ENCODE measurements around the gene VPS18. TPM values are rescaled to one million over a fixed set of nuclear protein-coding genes. Genes with fewer than 3 reads are reported as not detected.

Gene VPS18
- total RNA-seq, 1 donor from 2014 or later, result 52.7 TPM

- no peak for DNase-seq (ENCODE audit: low read depth)
Observed at GRCh38 chr15:40900256-40901052, 6.2 kb downstream of the VPS18 start.

GRCh38 chr15:40901053-40901443 is 6.8 kb downstream of the VPS18 start:
- no peak for DNase-seq (ENCODE audit: low read depth)

- no peak for DNase-seq (ENCODE audit: low read depth)
Observed at GRCh38 chr15:40902605-40903561, 8.6 kb downstream of the VPS18 start.

GRCh38 chr15:40904552-40905201 is 10.4 kb downstream of the VPS18 start:
- no peak for DNase-seq (ENCODE audit: low read depth)

- DNase-seq (ENCODE audit: low read depth), result peak; percentile 89
Observed at GRCh38 chr15:40906091-40906990, 12.1 kb downstream of the VPS18 start.

- DNase-seq (ENCODE audit: low read depth), result peak; percentile 40
Observed at GRCh38 chr15:40906991-40907802, 12.9 kb downstream of the VPS18 start.

GRCh38 chr15:40908095-40908494 is 13.8 kb downstream of the VPS18 start:
- no peak for DNase-seq (ENCODE audit: low read depth)

GRCh38 chr15:40909662-40910630 is 15.7 kb downstream of the VPS18 start:
- peak; percentile 33 for DNase-seq (ENCODE audit: low read depth)

- no peak for DNase-seq (ENCODE audit: low read depth)
Observed at GRCh38 chr15:40911141-40911540, 16.9 kb downstream of the VPS18 start.

GRCh38 chr15:40911693-40912092 is 17.4 kb downstream of the VPS18 start:
- DNase-seq (ENCODE audit: low read depth), result no peak

- DNase-seq (ENCODE audit: low read depth), result no peak
Observed at GRCh38 chr15:40912478-40912877, 18.2 kb downstream of the VPS18 start.

- DNase-seq (ENCODE audit: low read depth), result no peak
Observed at GRCh38 chr15:40914013-40914412, 19.8 kb downstream of the VPS18 start.

GRCh38 chr15:40914486-40914885 is 20.2 kb downstream of the VPS18 start:
- no peak for DNase-seq (ENCODE audit: low read depth)

GRCh38 chr15:40915116-40915661 is 20.9 kb downstream of the VPS18 start:
- DNase-seq (ENCODE audit: low read depth), result no peak

- DNase-seq (ENCODE audit: low read depth), result no peak
Observed at GRCh38 chr15:40915679-40916078, 21.4 kb downstream of the VPS18 start.

GRCh38 chr15:40917585-40917984 is 23.3 kb downstream of the VPS18 start:
- DNase-seq (ENCODE audit: low read depth), result no peak

- DNase-seq (ENCODE audit: low read depth), result no peak
Observed at GRCh38 chr15:40918146-40918798, 24.0 kb downstream of the VPS18 start.

- no peak for DNase-seq (ENCODE audit: low read depth)
Observed at GRCh38 chr15:40918799-40919392, 24.6 kb downstream of the VPS18 start.
